OCI-LY7 (cell line): ENCODE measurements around the gene TOLLIP. TPM values are rescaled to one million over a fixed set of nuclear protein-coding genes. Genes with fewer than 3 reads are reported as not detected.

Source experiments
- BruUV-seq: library from RNA; stranded (reverse); fragments of 400-500 nt; replicated peaks from 2 replicates; lab custom pipeline; 2021; lab: Mats Ljungman, UMichigan
- CTCF ChIA-PET: fragments of 300-600 bp; sonication (Branson Sonifier 250); formaldehyde crosslinking; loops from one replicate; lab custom pipeline; 2022; ENCODE audit warnings: antibody characterized with exemption; ENCODE audit not compliant: unreplicated experiment; lab: Charles Lee
- POLR2A ChIA-PET: fragments of 300-600 bp; sonication (Branson Sonifier 250); formaldehyde crosslinking; loops from one replicate; lab custom pipeline; 2022; ENCODE audit warnings: antibody characterized with exemption; lab: Charles Lee
- DNase-seq: peaks from one replicate; pipeline ENCODE4 v3.0.0-alpha.2; 2015; ENCODE audit warnings: low spot score
- H2AFZ ChIP-seq: fragments of 200-600 bp; sonication (generic), shearing (Covaris generic); 2 replicates; pipeline ENCODE4 v1.6.1; 2014; ENCODE audit warnings: mild to moderate bottlenecking, antibody characterized with exemption, low read length, moderate library complexity
- H3K27ac ChIP-seq: fragments of 200-600 bp; sonication (generic); 2 replicates; pipeline ENCODE4 v1.5.1; 2014; ENCODE audit warnings: mixed run types, low read depth, mild to moderate bottlenecking, moderate library complexity, low read length, inconsistent platforms; ENCODE audit not compliant: poor library complexity, severe bottlenecking
- H3K36me3 ChIP-seq: fragments of 200-600 bp; sonication (generic); 2 replicates; pipeline ENCODE4 v1.6.1; 2014; ENCODE audit warnings: mild to moderate bottlenecking, antibody characterized with exemption, low read length, moderate library complexity, mixed read lengths; ENCODE audit not compliant: insufficient read depth
- H3K4me1 ChIP-seq: fragments of 200-600 bp; sonication (generic); 2 replicates; pipeline ENCODE4 v1.5.1; 2014; ENCODE audit warnings: mild to moderate bottlenecking, low read length; ENCODE audit not compliant: insufficient read depth, poor library complexity, severe bottlenecking
- H3K4me2 ChIP-seq: fragments of 200-600 bp; sonication (generic); 2 replicates; pipeline ENCODE4 v1.6.1; 2014; ENCODE audit warnings: mild to moderate bottlenecking, low read length
- H3K4me3 ChIP-seq: fragments of 200-600 bp; sonication (generic); 2 replicates; pipeline ENCODE4 v1.5.1; 2014; ENCODE audit warnings: mild to moderate bottlenecking, low read depth, low read length; ENCODE audit not compliant: poor library complexity, severe bottlenecking
- H3K79me2 ChIP-seq: fragments of 200-600 bp; sonication (generic); 2 replicates; pipeline ENCODE4 v1.6.1; 2016; ENCODE audit warnings: low read depth, mild to moderate bottlenecking, low read length, moderate library complexity, mixed read lengths; ENCODE audit not compliant: insufficient read depth
- H3K9me2 ChIP-seq: fragments of 200-600 bp; sonication (generic); 2 replicates; pipeline ENCODE4 v1.6.1; 2016; ENCODE audit warnings: mild to moderate bottlenecking, low read length, mixed read lengths; ENCODE audit not compliant: insufficient read depth
- H3K9me3 ChIP-seq: fragments of 200-600 bp; sonication (generic); 2 replicates; pipeline ENCODE4 v1.6.1; 2014; ENCODE audit warnings: mild to moderate bottlenecking, mixed run types, low read length, mixed read lengths
- H4K20me1 ChIP-seq: fragments of 200-600 bp; sonication (generic); 2 replicates; pipeline ENCODE4 v1.6.1; 2014; ENCODE audit warnings: mild to moderate bottlenecking, antibody characterized with exemption, low read length, moderate library complexity, mixed read lengths; ENCODE audit not compliant: insufficient read depth
- EZH2phosphoT487 ChIP-seq: fragments of 200-600 bp; sonication (generic); IDR thresholded peaks from 2 replicates; pipeline ENCODE4 v1.6.1; 2018; ENCODE audit warnings: low read depth, borderline replicate concordance, mild to moderate bottlenecking, mixed run types, antibody characterized with exemption, low read length, moderate library complexity, mixed read lengths
- intact Hi-C: fragments of 100-400 bp; cut with micrococcal nuclease; formaldehyde crosslinking; loops from one replicate; pipeline ENCODE4 v1.10.0; 2022; ENCODE audit not compliant: unreplicated experiment
- total RNA-seq, 2 experiments: library from RNA; depleted of rRNA in 1 of 2; stranded (reverse); fragments of >200 nt in 1 of 2; shearing (Covaris generic) in 1 of 2; gene quantifications; 2 replicates each; pipeline ENCODE4 v1.2.3, GENCODE V29; 2014 to 2022
- TF ChIP-seq, protein P1 (sequence below): fragments of 200-600 bp; sonication (generic); conservative IDR thresholded peaks from 2 replicates; pipeline ENCODE4 v1.5.1; 2014; ENCODE audit warnings: mild to moderate bottlenecking, antibody characterized with exemption, low read length, moderate library complexity, mixed read lengths

TOLLIP gene
- total RNA-seq, 2 experiments from 2014 or later, result 15.9 to 37.1 TPM

DNA sequence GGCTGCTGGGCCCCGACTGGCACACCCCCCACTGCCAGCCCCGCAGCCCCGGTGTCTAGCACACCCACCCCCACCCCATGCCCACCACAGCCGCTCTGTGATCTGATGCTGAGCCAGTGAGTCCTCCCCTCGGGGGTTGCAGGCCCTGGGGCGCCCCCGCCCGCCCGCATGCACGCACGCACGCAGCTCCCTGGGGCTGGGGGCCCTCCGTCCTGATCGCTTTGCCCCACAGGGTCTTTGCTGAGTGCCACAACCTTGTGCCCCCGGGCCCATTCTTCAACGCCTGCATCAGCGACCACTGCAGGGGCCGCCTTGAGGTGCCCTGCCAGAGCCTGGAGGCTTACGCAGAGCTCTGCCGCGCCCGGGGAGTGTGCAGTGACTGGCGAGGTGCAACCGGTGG is 54.3 kb downstream of the TOLLIP start:
- ChIA-PET POLR2A (no interaction called here), CTCF (no interaction called here)
- Histone ChIP-seq H3K4me1 (no peaks in the 10 kb centered on the region), H3K4me3 (no peak overlapping the region), H3K36me3 (no peaks in the 10 kb centered on the region), H3K79me2 (no peaks in the 10 kb centered on the region), H3K9me3 (0 out of 2 replicates have a peak, but pooled peaks cover 3% of the 10 kb centered on the region), H3K4me2 (no peak overlapping the region), H4K20me1 (no peaks in the 10 kb centered on the region), H2AFZ (no peak overlapping the region), H3K27ac (no peak overlapping the region), H3K9me2 (no peaks in the 10 kb centered on the region)
- intact Hi-C loops, result no loop called here
- no TSS peak for BruUV-seq
- TF ChIP-seq, protein P1, sequence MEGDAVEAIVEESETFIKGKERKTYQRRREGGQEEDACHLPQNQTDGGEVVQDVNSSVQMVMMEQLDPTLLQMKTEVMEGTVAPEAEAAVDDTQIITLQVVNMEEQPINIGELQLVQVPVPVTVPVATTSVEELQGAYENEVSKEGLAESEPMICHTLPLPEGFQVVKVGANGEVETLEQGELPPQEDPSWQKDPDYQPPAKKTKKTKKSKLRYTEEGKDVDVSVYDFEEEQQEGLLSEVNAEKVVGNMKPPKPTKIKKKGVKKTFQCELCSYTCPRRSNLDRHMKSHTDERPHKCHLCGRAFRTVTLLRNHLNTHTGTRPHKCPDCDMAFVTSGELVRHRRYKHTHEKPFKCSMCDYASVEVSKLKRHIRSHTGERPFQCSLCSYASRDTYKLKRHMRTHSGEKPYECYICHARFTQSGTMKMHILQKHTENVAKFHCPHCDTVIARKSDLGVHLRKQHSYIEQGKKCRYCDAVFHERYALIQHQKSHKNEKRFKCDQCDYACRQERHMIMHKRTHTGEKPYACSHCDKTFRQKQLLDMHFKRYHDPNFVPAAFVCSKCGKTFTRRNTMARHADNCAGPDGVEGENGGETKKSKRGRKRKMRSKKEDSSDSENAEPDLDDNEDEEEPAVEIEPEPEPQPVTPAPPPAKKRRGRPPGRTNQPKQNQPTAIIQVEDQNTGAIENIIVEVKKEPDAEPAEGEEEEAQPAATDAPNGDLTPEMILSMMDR, result no peak
- no peak for TF ChIP-seq EZH2phosphoT487
- no peak for DNase-seq

DNA sequence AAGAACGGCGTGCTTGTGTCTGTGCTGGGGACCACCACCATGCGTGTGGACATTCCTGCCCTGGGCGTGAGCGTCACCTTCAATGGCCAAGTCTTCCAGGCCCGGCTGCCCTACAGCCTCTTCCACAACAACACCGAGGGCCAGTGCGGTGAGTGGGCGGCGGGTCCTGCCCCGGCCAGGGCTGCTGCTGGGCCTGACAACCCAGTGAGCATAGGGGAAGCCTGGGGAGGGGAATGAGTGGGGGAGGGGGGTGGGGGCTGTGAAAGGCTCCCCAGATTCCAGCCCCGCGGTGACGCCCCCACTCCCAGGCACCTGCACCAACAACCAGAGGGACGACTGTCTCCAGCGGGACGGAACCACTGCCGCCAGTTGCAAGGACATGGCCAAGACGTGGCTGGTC is 54.7 kb downstream of the TOLLIP start:
- Histone ChIP-seq H3K4me2 (no peak overlapping the region), H3K9me3 (0 out of 2 replicates have a peak, but pooled peaks cover 3% of the 10 kb centered on the region), H3K36me3 (no peaks in the 10 kb centered on the region), H3K4me1 (no peaks in the 10 kb centered on the region), H3K4me3 (no peak overlapping the region), H3K9me2 (no peaks in the 10 kb centered on the region), H2AFZ (no peak overlapping the region), H3K27ac (no peak overlapping the region), H3K79me2 (no peaks in the 10 kb centered on the region), H4K20me1 (no peaks in the 10 kb centered on the region)
- ChIA-PET CTCF (no interaction called here), POLR2A (no interaction called here)
- no TSS peak for BruUV-seq
- TF ChIP-seq, protein P1, result no peak
- no peak for TF ChIP-seq EZH2phosphoT487
- intact Hi-C loops, result no loop called here
- DNase-seq, result no peak

DNA sequence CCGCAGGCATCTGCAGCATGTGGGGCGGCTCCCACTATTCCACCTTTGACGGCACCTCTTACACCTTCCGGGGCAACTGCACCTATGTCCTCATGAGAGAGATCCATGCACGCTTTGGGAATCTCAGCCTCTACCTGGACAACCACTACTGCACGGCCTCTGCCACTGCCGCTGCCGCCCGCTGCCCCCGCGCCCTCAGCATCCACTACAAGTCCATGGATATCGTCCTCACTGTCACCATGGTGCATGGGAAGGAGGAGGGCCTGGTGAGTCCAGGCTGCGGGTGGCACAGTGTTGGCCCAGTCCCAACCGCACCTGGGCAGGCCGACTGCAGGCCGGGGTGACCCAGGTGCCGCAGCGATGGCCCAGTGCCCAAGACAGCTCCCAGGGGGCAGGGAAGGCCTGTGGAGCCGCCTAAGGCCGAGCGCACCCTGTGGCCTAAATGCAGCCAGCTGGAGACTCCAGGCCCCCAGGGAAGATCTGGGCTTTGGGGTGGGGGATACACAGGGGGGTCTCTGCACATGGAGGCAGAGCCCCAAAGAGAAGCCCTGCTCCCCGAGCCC is 55.3 kb downstream of the TOLLIP start:
- H3K27ac ChIP-seq, result no peak overlapping the region
- POLR2A ChIA-PET, result no interaction called here
- H3K9me2 ChIP-seq, result no peaks in the 10 kb centered on the region
- no peaks in the 10 kb centered on the region for H3K36me3 ChIP-seq
- H2AFZ ChIP-seq, result no peak overlapping the region
- H4K20me1 ChIP-seq, result no peaks in the 10 kb centered on the region
- CTCF ChIA-PET, result no interaction called here
- BruUV-seq, result no TSS peak
- H3K4me3 ChIP-seq, result no peak overlapping the region
- no peaks in the 10 kb centered on the region for H3K79me2 ChIP-seq
- DNase-seq, result no peak
- intact Hi-C loops, result no loop called here
- no peaks in the 10 kb centered on the region for H3K4me1 ChIP-seq
- TF ChIP-seq, protein P1, result no peak
- TF ChIP-seq EZH2phosphoT487, result no peak
- 0 out of 2 replicates have a peak, but pooled peaks cover 3% of the 10 kb centered on the region for H3K9me3 ChIP-seq
- no peak overlapping the region for H3K4me2 ChIP-seq
